ENCODE data around the gene ZFR. TPM values are rescaled to one million over a fixed set of nuclear protein-coding genes. Genes with fewer than 3 reads are reported as not detected.

ZFR gene
- total RNA-seq, 2 donors from 2014 or later, result 59.1 to 67.9 TPM

DNA sequence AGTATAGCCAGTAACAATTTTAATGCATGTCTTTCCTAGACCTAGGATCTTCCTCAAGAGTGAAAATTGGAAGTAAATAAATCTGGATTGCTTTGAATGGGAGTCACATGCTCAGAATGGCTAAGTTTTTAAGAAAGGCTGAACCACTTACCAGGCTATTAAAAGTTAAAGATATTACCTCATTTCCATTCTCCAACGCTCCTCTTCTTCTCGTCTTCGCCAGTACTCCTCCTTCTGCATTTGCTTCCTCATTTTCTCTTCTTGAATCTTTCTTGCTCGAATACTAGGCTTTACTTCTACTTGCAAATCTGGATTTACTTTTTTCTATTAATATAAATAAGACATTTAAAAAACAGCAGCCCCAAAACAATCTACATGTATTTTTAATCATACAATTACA is 49.6 kb downstream of the ZFR start:
- Mint-ChIP-seq H3K27ac (no peak overlapping the region), H3K27me3 (ENCODE audit: insufficient read depth) (no peaks in the 10 kb centered on the region), H3K4me3 (no peak overlapping the region), H3K4me1 (no peaks in the 10 kb centered on the region), H3K36me3 (ENCODE audit: low read depth) (peaks cover 70% of the 10 kb centered on the region), H3K9me3 (no peaks in the 10 kb centered on the region)
- H3K4me3 ChIP-seq (ENCODE audit: low read length), result no peak overlapping the region
- H3K27me3 ChIP-seq (ENCODE audit: control insufficient read depth, insufficient read depth, low read length, poor library complexity, severe bottlenecking), result no peaks in the 10 kb centered on the region
- WGBS, 2 experiments (ENCODE audit: insufficient coverage in 1 of 2, insufficient read length in 1 of 2), result 97 to 98% methylated on average over 3 to 4 of the region's 4 CpGs
- DNase-seq, result no peak
- H3K9me3 ChIP-seq (ENCODE audit: control insufficient read depth, low read length), result no peaks in the 10 kb centered on the region
- TF ChIP-seq, protein P1, sequence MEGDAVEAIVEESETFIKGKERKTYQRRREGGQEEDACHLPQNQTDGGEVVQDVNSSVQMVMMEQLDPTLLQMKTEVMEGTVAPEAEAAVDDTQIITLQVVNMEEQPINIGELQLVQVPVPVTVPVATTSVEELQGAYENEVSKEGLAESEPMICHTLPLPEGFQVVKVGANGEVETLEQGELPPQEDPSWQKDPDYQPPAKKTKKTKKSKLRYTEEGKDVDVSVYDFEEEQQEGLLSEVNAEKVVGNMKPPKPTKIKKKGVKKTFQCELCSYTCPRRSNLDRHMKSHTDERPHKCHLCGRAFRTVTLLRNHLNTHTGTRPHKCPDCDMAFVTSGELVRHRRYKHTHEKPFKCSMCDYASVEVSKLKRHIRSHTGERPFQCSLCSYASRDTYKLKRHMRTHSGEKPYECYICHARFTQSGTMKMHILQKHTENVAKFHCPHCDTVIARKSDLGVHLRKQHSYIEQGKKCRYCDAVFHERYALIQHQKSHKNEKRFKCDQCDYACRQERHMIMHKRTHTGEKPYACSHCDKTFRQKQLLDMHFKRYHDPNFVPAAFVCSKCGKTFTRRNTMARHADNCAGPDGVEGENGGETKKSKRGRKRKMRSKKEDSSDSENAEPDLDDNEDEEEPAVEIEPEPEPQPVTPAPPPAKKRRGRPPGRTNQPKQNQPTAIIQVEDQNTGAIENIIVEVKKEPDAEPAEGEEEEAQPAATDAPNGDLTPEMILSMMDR (conservative IDR thresholded peaks at IDR 0.05), result no peak
- no peaks in the 10 kb centered on the region for H3K4me1 ChIP-seq (ENCODE audit: control insufficient read depth, insufficient read depth, low read length)
- no peak overlapping the region for H3K9ac ChIP-seq (ENCODE audit: extremely low read depth, low read length, poor library complexity, severe bottlenecking)
- no peak overlapping the region for H3K27ac ChIP-seq (ENCODE audit: low read depth, low read length)
- peaks cover 90% of the 10 kb centered on the region for H3K36me3 ChIP-seq (ENCODE audit: control insufficient read depth, insufficient read depth, low read length)

DNA sequence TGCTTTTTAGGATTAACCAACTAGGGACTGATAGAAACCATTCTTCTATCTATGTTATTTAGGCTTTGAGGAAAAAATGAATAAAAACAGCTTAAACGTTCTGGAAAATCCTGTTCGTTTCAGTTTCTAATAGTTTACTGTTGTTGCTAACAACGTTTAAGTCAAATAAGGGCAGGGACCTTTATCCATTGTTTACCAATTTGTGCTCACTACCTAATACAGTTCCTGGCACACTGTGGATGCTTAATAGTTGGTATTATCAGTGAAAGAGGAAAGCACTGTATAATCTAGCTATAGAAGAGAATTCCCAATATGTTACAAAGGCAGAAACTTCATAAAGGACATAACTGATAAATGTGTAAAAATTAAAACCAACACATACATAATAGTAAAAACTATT is 52.5 kb downstream of the ZFR start:
- no peak overlapping the region for H3K27ac Mint-ChIP-seq
- H3K4me3 Mint-ChIP-seq, result no peak overlapping the region
- H3K4me1 ChIP-seq (ENCODE audit: control insufficient read depth, insufficient read depth, low read length), result no peaks in the 10 kb centered on the region
- no peak overlapping the region for H3K4me3 ChIP-seq (ENCODE audit: low read length)
- peaks cover 68% of the 10 kb centered on the region for H3K36me3 Mint-ChIP-seq (ENCODE audit: low read depth)
- peaks cover 94% of the 10 kb centered on the region for H3K36me3 ChIP-seq (ENCODE audit: control insufficient read depth, insufficient read depth, low read length)
- no peak for DNase-seq
- H3K4me1 Mint-ChIP-seq, result no peaks in the 10 kb centered on the region
- H3K9ac ChIP-seq (ENCODE audit: extremely low read depth, low read length, poor library complexity, severe bottlenecking), result no peak overlapping the region
- H3K27me3 Mint-ChIP-seq (ENCODE audit: insufficient read depth), result no peaks in the 10 kb centered on the region
- H3K27me3 ChIP-seq (ENCODE audit: control insufficient read depth, insufficient read depth, low read length, poor library complexity, severe bottlenecking), result no peaks in the 10 kb centered on the region
- H3K27ac ChIP-seq (ENCODE audit: low read depth, low read length), result no peak overlapping the region
- TF ChIP-seq, protein P1 (conservative IDR thresholded peaks at IDR 0.05), result no peak
- no peaks in the 10 kb centered on the region for H3K9me3 ChIP-seq (ENCODE audit: control insufficient read depth, low read length)
- 87% methylated on average over 3 of the region's 3 CpGs; no CpG with 5 or more reads in 1 of the 2 experiments for WGBS, 2 experiments (ENCODE audit: insufficient coverage in 1 of 2, insufficient read length in 1 of 2)
- no peaks in the 10 kb centered on the region for H3K9me3 Mint-ChIP-seq

DNA sequence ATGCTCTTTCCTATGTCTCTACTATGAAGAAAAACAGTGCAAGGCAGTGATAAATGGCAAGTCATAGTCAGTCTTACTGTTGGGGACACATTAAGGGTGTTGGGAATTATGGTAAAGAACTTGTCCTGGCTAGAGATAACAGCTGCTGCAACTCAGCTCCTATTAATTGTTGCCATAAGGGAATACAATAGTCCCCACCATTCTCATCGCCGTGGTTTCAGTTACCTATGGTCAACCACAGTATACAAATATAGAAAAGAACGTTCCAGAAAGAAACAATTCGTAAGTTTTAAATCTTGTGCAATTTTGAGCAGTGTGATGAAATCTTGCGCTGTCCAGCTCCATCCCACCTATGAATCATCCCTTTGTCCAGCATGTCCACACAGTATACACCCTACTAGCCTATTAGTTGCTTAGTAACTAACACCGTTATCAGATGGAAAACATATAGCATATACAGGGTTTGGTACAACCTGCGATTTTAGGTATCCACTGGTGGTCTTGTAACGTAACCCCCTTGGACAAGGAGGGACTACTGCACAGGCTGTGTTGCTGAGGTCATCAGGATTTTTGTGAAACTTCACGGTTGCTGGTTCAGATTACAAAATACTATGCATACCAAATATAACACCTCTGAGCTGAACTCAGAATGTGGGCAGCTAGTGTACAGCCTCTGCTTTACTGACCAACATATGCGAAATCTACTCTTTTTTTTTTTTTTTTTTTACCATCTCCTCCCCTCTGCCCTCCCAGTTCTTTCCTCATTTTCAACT is 53.5 kb downstream of the ZFR start:
- no peaks in the 10 kb centered on the region for H3K27me3 Mint-ChIP-seq (ENCODE audit: insufficient read depth)
- H3K4me3 ChIP-seq (ENCODE audit: low read length), result no peak overlapping the region
- H3K4me1 ChIP-seq (ENCODE audit: control insufficient read depth, insufficient read depth, low read length), result no peaks in the 10 kb centered on the region
- 95 to 99% methylated on average over 8 to 10 of the region's 10 CpGs for WGBS, 2 experiments (ENCODE audit: insufficient coverage in 1 of 2, insufficient read length in 1 of 2)
- peaks cover 64% of the 10 kb centered on the region for H3K36me3 Mint-ChIP-seq (ENCODE audit: low read depth)
- peak overlapping the region; percentile 72 for H3K27ac Mint-ChIP-seq
- H3K9me3 ChIP-seq (ENCODE audit: control insufficient read depth, low read length), result no peaks in the 10 kb centered on the region
- TF ChIP-seq, protein P1 (conservative IDR thresholded peaks at IDR 0.05), result no peak
- DNase-seq, result no peak
- no peak overlapping the region for H3K4me3 Mint-ChIP-seq
- H3K27me3 ChIP-seq (ENCODE audit: control insufficient read depth, insufficient read depth, low read length, poor library complexity, severe bottlenecking), result no peaks in the 10 kb centered on the region
- H3K36me3 ChIP-seq (ENCODE audit: control insufficient read depth, insufficient read depth, low read length), result peaks cover 93% of the 10 kb centered on the region
- no peaks in the 10 kb centered on the region for H3K9me3 Mint-ChIP-seq
- H3K9ac ChIP-seq (ENCODE audit: extremely low read depth, low read length, poor library complexity, severe bottlenecking), result no peak overlapping the region
- H3K27ac ChIP-seq (ENCODE audit: low read depth, low read length), result no peak overlapping the region
- no peaks in the 10 kb centered on the region for H3K4me1 Mint-ChIP-seq

All from endodermal cell (in vitro differentiated cells).